ENCODE results near the gene EDN2.

DNA sequence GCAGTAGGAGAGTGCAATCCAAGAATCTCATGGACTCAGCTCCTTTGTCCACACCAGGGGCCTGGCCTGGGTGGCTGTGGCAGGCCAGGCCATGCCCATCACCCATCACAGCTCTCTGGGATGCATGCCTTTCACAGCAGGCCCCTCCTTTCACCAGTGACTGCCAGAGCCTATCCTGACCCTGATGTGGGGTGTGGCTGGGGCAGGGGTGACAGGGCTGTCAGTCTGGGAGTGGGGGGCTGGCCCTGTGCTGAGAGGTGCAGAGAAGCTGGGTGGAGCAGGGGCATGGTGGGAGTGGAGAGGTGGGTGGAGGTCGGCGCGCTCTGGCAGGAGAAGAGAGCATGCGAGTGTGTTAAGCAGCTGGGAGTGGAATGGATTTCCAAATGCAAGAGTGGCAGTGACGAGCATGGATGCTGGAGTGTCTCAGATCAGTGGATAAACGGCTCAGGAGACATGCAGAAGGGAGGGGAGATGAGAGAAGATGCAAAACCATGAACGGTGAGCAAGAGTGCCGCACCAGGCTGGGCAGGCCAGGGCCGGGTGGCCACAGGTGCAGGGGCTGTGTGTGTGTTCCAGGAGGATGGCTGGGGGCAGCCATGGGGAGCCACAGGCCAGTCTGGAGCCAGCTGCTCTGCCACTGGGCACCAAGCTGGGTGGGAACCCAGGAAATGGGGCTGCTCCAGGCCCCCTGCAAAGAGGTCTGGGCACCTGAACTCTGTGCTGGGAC is 39.6 kb upstream of the EDN2 start:
- TF ChIP-seq, protein P1, sequence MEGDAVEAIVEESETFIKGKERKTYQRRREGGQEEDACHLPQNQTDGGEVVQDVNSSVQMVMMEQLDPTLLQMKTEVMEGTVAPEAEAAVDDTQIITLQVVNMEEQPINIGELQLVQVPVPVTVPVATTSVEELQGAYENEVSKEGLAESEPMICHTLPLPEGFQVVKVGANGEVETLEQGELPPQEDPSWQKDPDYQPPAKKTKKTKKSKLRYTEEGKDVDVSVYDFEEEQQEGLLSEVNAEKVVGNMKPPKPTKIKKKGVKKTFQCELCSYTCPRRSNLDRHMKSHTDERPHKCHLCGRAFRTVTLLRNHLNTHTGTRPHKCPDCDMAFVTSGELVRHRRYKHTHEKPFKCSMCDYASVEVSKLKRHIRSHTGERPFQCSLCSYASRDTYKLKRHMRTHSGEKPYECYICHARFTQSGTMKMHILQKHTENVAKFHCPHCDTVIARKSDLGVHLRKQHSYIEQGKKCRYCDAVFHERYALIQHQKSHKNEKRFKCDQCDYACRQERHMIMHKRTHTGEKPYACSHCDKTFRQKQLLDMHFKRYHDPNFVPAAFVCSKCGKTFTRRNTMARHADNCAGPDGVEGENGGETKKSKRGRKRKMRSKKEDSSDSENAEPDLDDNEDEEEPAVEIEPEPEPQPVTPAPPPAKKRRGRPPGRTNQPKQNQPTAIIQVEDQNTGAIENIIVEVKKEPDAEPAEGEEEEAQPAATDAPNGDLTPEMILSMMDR (IDR thresholded peaks at IDR 0.05) = no peak
- TF ChIP-seq POLR2A (IDR thresholded peaks at IDR 0.05) = no peak
- no peak for TF ChIP-seq POLR2AphosphoS5 (IDR thresholded peaks at IDR 0.05)
